ENCODE results near the gene SH3RF2. TPM values are rescaled to one million over a fixed set of nuclear protein-coding genes. Genes with fewer than 3 reads are reported as not detected.

The SH3RF2 gene
- total and polyA plus RNA-seq, 9 of the 15 experiments (the other 6 are each of a cell fraction or from before 2014, with no cell fraction given), result 0.05 TPM; not detected in 8

DNA sequence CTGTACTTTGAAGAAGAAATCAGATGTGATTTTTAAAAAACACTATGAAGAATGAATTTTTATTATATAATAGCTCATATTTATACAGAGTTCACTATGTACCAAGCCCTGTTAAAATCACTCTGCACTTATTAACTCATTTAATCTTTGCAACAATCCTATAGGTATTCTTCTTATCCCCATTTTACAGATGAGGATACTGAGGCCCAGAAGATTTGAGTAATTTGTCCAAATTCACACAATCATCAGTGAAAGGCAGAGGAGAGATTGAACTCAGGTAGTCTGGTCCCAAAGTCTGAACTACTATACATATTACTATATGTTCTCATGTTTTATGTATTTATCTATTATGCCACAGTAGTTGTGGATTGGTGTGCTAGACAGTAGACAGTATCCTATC, 152.9 kb downstream of the SH3RF2 start:
- Histone ChIP-seq H3K79me2 (ENCODE audit: control insufficient read depth, insufficient read depth, low read length) (no peaks in the 10 kb centered on the region), H3K9me3 (replicated peaks; ENCODE audit: control insufficient read depth, insufficient read depth, low read depth, low read length) (no peaks in the 10 kb centered on the region), H3K27me3 (ENCODE audit: control insufficient read depth in 2 of 2, insufficient read depth in 2 of 2, low read length in 2 of 2) (no peaks in the 10 kb centered on the region; a peak in 2 of 5 replicates), H2AFZ (ENCODE audit: low read depth, low read length) (no peak overlapping the region), H3K36me3 (ENCODE audit: control insufficient read depth, insufficient read depth, low read length) (no peaks in the 10 kb centered on the region), H3K4me3 (no peak overlapping the region), H3K4me2 (ENCODE audit: insufficient read depth, low read length) (no peak overlapping the region), H3K4me1 (replicated peaks in 1 of 2; ENCODE audit: control insufficient read depth in 2 of 2, insufficient read depth in 2 of 2, low read length in 2 of 2) (no peaks in the 10 kb centered on the region), H3K9ac (ENCODE audit: insufficient read depth in 1 of 2, low read depth in 2 of 2, low read length in 2 of 2) (no peak overlapping the region), H4K20me1 (replicated peaks; ENCODE audit: control insufficient read depth, insufficient read depth, low read length) (no peaks in the 10 kb centered on the region), H3K9me1 (ENCODE audit: control insufficient read depth, insufficient read depth, low read length) (no peaks in the 10 kb centered on the region), H3K27ac (ENCODE audit: extremely low read depth, low read depth, low read length) (no peak overlapping the region)
- in situ Hi-C loops (cut with MboI) (no loop called here), intact Hi-C loops (cut with micrococcal nuclease) (no loop called here)
- no TSS peak for BruUV-seq (replicated peaks)
- ATAC-seq (no peak), DNase-seq (ENCODE audit: extremely low read depth in 1 of 4, low spot score in 3 of 4) (no peak), FAIRE-seq (no peak)
- ChIA-PET CTCF (ENCODE audit: low intra/inter-chr PET ratio) (no interaction called here), POLR2A (no interaction called here)
- TF ChIP-seq RBM25 (IDR thresholded peaks at IDR 0.05; ENCODE audit: low read depth, low read length, severe bottlenecking) (peak; percentile 91), ZNF589 (CRISPR knock-in tag; IDR thresholded peaks at IDR 0.05; ENCODE audit: low read depth) (no peak), TCF7L2 (IDR thresholded peaks at IDR 0.05; ENCODE audit: low read depth, low read length) (no peak), KDM1A (IDR thresholded peaks at IDR 0.05) (peak in 1 of 2 experiments; percentile 9; a peak in 1 of 4 replicates)

DNA sequence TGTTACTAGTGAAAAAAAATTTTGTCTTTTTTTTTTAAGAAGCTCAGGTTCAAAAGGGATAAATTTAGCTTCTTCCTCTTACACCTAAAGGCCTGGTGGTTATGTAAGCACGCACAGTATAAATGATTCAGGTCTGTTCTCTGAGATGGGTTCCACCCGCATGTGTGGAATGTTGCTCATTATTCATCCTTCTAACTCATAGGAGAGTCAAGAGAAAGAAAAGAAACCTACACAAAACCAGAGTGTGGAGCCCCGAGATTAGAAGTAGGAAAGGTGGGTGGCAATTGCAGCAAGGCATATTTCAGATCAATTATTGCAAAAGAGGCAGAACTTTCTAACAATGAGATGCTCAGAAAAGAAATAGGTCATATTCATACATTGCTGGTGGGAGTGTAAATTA, 155.5 kb downstream of the SH3RF2 start:
- no peaks in the 10 kb centered on the region for H3K36me3 ChIP-seq (ENCODE audit: control insufficient read depth, insufficient read depth, low read length)
- no peak overlapping the region for H3K4me3 ChIP-seq
- FAIRE-seq (no peak), ATAC-seq (no peak), DNase-seq (ENCODE audit: extremely low read depth in 1 of 4, low spot score in 3 of 4) (no peak)
- intact Hi-C loops (cut with micrococcal nuclease) (no loop called here), in situ Hi-C loops (cut with MboI) (no loop called here)
- ChIA-PET CTCF (ENCODE audit: low intra/inter-chr PET ratio) (no interaction called here), POLR2A (interaction anchor here (1.0 kb wide), 1 partner anchor 10 kb away, joined by 4 read pairs; no protein-coding TSS in a partner anchor)
- H3K9me1 ChIP-seq (ENCODE audit: control insufficient read depth, insufficient read depth, low read length), result no peaks in the 10 kb centered on the region
- H3K79me2 ChIP-seq (ENCODE audit: control insufficient read depth, insufficient read depth, low read length), result no peaks in the 10 kb centered on the region
- 23% methylated on average over 3 of the region's 3 CpGs for WGBS (ENCODE audit: insufficient coverage, low coverage, missing lambda C conversion rate)
- TF ChIP-seq TEAD2 (tag; IDR thresholded peaks at IDR 0.05), result no peak
- no peak for TF ChIP-seq ZSCAN32 (CRISPR knock-in tag; IDR thresholded peaks at IDR 0.05)
- TF ChIP-seq, protein P1, sequence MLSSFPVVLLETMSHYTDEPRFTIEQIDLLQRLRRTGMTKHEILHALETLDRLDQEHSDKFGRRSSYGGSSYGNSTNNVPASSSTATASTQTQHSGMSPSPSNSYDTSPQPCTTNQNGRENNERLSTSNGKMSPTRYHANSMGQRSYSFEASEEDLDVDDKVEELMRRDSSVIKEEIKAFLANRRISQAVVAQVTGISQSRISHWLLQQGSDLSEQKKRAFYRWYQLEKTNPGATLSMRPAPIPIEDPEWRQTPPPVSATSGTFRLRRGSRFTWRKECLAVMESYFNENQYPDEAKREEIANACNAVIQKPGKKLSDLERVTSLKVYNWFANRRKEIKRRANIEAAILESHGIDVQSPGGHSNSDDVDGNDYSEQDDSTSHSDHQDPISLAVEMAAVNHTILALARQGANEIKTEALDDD (IDR thresholded peaks at IDR 0.05), result no peak
- TF ChIP-seq RBM25 (IDR thresholded peaks at IDR 0.05; ENCODE audit: low read depth, low read length, severe bottlenecking), result no peak
- TF ChIP-seq, protein P2, sequence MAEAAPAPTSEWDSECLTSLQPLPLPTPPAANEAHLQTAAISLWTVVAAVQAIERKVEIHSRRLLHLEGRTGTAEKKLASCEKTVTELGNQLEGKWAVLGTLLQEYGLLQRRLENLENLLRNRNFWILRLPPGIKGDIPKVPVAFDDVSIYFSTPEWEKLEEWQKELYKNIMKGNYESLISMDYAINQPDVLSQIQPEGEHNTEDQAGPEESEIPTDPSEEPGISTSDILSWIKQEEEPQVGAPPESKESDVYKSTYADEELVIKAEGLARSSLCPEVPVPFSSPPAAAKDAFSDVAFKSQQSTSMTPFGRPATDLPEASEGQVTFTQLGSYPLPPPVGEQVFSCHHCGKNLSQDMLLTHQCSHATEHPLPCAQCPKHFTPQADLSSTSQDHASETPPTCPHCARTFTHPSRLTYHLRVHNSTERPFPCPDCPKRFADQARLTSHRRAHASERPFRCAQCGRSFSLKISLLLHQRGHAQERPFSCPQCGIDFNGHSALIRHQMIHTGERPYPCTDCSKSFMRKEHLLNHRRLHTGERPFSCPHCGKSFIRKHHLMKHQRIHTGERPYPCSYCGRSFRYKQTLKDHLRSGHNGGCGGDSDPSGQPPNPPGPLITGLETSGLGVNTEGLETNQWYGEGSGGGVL (CRISPR knock-in tag; IDR thresholded peaks at IDR 0.05), result no peak
- TF ChIP-seq, protein P3, sequence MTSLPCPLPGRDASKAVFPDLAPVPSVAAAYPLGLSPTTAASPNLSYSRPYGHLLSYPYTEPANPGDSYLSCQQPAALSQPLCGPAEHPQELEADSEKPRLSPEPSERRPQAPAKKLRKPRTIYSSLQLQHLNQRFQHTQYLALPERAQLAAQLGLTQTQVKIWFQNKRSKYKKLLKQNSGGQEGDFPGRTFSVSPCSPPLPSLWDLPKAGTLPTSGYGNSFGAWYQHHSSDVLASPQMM (CRISPR knock-in tag; IDR thresholded peaks at IDR 0.05), result no peak
- no peak for TF ChIP-seq HNRNPUL1 (IDR thresholded peaks at IDR 0.05; ENCODE audit: low read length)
- no peak for TF ChIP-seq HDAC3 (IDR thresholded peaks at IDR 0.05; ENCODE audit: borderline replicate concordance, partially characterized antibody)
- H3K4me1 ChIP-seq (replicated peaks in 1 of 2; ENCODE audit: control insufficient read depth in 2 of 2, insufficient read depth in 2 of 2, low read length in 2 of 2), result no peaks in the 10 kb centered on the region
- no peak overlapping the region for H2AFZ ChIP-seq (ENCODE audit: low read depth, low read length)
- no TSS peak for BruUV-seq (replicated peaks)
- H3K4me2 ChIP-seq (ENCODE audit: insufficient read depth, low read length), result no peak overlapping the region
- H3K27me3 ChIP-seq (ENCODE audit: control insufficient read depth in 2 of 2, insufficient read depth in 2 of 2, low read length in 2 of 2), result peaks cover 0 to 2% of the 10 kb centered on the region in 2 experiments; a peak in 2 of 5 replicates
- H4K20me1 ChIP-seq (replicated peaks; ENCODE audit: control insufficient read depth, insufficient read depth, low read length), result no peaks in the 10 kb centered on the region
- H3K9me3 ChIP-seq (replicated peaks; ENCODE audit: control insufficient read depth, insufficient read depth, low read depth, low read length), result no peaks in the 10 kb centered on the region
- no peak overlapping the region for H3K27ac ChIP-seq (ENCODE audit: extremely low read depth, low read depth, low read length)
- no peak overlapping the region for H3K9ac ChIP-seq (ENCODE audit: insufficient read depth in 1 of 2, low read depth in 2 of 2, low read length in 2 of 2)

Measured in K562 (cell line).